HG03103 (cell line): ENCODE results near the gene RRBP1.

Experiments used
- ATAC-seq: cut with Tn5 transposase; IDR thresholded peaks from one replicate; pipeline ENCODE4 v1.9.1; 2021; ENCODE audit warnings: low read depth; ENCODE audit not compliant: unreplicated experiment

Gene RRBP1

GRCh38 chr20:17624070-17624469, 58.0 kb downstream of the RRBP1 start:
- ATAC-seq = no peak

- ATAC-seq = no peak
Measured at GRCh38 chr20:17622851-17623508, 59.1 kb downstream of the RRBP1 start.

- no peak for ATAC-seq
Measured at GRCh38 chr20:17622086-17622850, 59.8 kb downstream of the RRBP1 start.

GRCh38 chr20:17621229-17621968, 60.6 kb downstream of the RRBP1 start:
- ATAC-seq = no peak

GRCh38 chr20:17620371-17621228, 61.4 kb downstream of the RRBP1 start:
- ATAC-seq = no peak

- ATAC-seq = no peak
Measured at GRCh38 chr20:17619351-17620093, 62.5 kb downstream of the RRBP1 start.

GRCh38 chr20:17618673-17619013, 63.4 kb downstream of the RRBP1 start:
- ATAC-seq = no peak

GRCh38 chr20:17617868-17618672, 64.0 kb downstream of the RRBP1 start:
- ATAC-seq = no peak

- no peak for ATAC-seq
Measured at GRCh38 chr20:17617212-17617867, 64.7 kb downstream of the RRBP1 start.

- no peak for ATAC-seq
Measured at GRCh38 chr20:17616480-17617211, 65.4 kb downstream of the RRBP1 start.

GRCh38 chr20:17615645-17616479, 66.2 kb downstream of the RRBP1 start:
- no peak for ATAC-seq

GRCh38 chr20:17614812-17615644, 67.0 kb downstream of the RRBP1 start:
- no peak for ATAC-seq

GRCh38 chr20:17614176-17614811, 67.7 kb downstream of the RRBP1 start:
- no peak for ATAC-seq

- no peak for ATAC-seq
Measured at GRCh38 chr20:17613328-17614175, 68.5 kb downstream of the RRBP1 start.

GRCh38 chr20:17612992-17613327, 69.1 kb downstream of the RRBP1 start:
- ATAC-seq = no peak
